NCI-H748 treated with DMSO at 0.1 percent for 48 hours (cell line): Measurements from ENCODE around the gene POLD4.

Experiments
- DNase-seq: peaks from one replicate; lab custom pipeline; 2025; lab: John Stamatoyannopoulos, UW

The POLD4 gene

DNA sequence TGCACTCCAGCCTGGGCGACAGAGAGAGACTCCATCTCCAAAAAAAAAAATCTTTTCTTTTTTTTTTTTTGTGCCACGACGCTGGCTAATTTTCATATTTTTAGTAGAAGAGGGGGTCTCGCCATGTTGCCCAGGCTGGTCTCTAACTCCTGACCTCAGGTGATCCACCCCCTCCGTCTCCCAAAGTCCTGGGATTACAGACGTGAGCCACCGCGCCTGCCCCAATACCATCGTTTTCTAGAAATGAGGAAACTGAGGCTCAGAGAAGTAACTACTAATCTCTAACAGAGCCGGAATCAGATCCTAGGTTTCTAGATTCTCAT is 36.5 kb downstream of the POLD4 start:
- no peak for DNase-seq

DNA sequence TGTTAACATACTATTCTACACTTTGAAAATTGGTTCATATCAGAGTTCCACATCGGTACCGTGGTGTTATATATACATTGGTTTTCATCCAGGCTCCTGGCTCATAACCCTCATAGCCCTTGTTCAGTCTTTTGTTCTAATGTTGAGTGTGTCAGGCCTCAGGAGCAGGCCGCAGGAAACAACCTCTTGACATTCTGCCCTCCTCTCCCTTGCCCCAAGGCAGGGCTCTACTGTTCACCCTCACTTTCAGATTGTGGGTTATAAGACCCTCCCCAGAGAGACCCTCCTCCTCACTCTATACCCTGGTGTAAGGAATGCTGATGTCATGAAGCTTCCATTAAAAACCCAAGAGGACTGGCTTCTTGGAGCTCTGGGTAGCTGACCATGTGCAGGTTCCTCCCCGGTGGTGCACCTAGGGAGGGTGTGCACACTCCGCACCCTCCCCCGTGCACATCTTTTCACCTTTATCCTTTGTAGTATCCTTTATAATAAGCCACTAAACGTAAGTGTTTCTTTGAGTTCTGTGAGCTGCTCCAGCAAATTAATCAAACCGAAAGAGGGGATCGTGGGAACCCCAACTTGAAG is 37.9 kb downstream of the POLD4 start:
- no peak for DNase-seq

DNA sequence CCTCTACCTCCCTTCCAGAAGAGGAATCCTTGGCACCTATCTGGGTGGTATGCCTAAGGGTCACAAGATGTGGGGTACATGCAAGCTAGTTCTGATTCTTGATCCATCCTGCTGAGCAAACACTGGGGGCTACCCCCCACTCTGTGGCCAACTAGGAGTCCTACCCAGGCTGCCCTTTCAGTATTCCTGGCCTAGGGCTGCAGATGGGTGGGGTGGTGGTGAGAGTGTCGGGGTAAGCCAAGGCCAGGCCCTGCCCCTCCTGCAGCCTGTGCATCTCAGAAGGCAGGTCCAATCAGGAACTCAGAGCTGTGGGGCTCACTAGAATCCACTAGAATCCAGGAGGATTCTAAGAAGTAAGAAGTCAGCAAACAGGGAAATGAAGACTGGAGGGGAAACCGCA is 39.1 kb downstream of the POLD4 start:
- no peak for DNase-seq

DNA sequence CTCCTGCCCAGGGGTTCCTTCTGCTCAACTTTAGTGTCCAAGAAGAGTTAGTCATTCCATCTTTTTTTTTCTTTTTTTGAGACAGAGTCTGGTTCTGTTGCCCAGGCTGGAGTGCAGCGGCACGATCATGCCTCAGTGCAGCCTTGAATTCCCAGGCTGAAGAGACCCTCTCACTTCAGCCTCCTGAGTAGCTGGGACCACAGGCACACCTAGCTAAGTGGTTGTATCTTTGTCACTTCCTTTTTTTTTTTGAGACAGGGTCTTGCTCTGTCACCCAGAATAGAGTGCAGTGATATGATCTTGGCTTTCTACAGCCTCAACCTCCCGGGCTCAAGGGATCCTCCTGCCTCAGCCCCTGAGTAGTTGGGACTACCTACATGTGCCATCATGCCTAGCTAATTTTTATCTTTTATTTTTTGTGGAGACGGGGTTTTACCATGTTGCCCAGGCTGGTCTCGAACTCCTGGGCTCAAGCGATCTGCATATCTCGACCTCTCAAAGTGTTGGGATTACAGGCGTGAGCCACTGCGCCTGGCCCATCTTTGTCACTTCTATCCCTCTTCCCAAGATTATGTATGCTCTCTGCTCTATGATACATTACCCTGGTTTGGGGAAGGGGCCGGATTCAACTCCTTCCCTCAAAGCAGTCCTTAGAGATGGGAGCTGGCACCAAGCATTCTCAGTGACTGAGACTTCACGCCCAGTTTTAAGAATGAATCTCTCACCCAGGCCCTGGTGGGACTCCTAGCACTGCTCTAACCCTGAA is 40.0 kb downstream of the POLD4 start:
- DNase-seq, result no peak

DNA sequence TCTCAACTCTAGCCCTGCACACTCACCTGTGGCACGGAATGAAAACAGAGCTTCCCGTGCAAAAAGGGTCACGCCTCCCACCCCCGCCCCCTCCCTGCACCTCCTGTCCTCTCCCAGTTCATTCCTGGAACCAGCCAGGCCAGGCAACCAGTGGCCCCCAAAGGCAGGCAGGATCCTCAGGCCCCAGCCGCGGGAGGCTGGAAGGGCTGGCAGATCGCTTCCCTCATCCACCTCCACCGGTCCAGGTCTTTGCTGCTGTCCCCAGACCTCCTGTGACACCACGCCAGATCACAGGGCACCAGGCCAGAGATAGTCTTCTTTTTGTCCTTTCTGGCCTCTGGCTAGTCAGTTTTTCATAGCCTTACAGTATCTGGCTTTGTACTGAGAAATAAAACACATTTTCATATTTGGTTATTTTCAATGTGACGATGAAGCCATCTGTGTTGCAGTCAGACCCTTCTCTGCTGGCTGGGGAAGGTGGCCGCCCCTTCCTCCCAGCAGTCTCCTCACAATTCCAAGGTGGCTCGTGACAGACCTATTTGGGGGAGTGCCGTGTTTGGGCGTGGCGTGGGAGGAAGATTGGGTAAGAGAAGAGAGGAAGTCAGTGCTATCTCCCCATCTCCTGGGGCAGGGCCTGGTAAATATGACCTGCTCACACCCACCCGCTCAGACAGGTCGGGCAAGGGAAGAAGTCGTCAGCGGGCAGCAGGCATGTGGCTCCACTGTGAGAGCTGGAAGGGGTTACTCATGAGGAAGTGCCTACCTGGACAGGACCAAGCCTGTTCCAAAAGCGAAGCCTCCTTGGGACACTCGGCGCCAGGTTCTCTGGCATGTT is 40.9 kb downstream of the POLD4 start:
- no peak for DNase-seq

DNA sequence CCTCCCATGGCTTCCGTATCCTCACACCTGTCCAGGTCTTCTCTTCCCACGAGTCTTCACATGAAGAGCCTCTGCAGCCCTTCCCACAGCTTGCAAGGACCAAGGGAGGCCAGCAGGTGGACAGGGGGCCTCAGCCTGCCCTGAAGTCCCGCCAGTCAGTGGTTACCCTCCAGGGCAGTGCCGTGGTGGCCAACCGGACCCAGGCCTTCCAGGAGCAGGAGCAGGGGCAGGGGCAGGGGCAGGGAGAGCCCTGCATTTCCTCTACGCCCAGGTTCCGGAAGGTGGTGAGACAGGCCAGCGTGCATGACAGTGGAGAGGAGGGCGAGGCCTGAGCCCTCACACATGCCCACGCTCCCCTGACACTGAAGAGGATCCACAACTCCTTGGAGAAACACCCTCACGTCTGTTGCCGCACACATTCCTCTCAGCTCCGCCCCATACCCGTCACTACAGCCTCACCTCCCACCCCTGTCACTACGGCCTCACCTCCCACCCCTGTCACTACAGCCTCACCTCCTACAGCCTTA is 41.7 kb downstream of the POLD4 start:
- DNase-seq, result no peak

DNA sequence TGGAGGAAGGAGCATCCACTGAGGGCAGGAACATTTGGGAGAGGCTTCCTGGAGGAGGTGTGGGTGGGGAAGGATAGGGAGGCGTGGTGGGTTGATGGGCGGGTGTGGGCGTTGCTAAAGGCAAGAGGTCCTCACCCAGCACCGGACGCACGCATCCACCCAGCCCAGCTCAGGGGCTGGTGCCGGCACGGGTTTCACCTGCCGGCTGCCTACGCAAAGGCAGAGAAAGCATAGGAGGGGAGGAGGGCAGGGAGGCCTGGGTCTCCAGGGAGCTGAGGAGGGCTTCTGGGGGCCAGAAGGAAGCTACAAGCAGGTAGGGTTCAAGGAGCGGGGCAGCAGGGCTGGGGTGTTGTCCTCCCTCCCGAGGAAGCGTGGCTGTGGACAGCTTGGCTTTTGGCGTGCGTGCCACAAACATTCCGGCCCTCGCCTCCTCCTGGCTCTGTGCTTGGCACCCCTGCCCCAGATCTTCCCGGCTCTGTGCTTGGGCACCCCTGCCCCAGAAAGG is 42.2 kb downstream of the POLD4 start:
- no peak for DNase-seq

DNA sequence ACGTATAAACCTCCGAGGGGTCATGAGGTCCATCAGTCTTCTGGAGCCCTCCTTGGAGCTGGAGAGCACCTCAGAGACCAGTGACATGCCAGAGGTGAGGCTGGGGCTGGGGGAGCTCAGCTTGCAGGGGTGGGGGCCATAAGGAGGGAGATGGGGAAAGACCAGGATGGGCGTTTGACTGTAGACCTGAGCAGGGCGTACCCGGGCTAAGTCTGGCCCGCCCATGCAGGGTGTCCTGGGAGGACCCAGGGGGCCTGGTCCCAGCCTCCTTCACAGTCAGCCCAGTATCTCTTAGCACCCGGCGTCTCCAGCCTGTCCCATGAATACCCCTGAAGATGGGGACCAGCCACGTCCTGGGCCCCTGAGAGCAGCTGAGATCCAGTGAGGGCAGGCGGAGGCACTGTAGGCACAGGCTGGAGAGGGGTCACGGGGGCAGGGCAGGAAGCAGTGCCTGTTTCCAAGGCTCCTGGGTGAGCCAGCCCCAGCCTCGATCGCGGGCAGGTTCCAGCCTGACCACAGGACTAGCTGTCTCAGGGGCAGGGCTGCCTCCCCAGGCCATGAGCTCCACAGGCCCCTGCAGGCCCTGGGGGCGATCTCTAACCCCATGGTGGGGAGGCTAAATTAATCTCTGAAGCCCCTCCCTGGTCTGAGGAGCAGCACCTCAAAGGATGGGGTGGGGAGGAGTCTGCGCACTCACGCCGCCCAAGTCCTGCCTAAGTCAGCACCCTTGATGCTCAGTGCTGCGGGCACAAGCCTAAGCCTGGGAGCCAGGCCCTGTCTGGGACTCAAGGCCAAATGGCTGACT is 42.9 kb downstream of the POLD4 start:
- DNase-seq, result no peak

DNA sequence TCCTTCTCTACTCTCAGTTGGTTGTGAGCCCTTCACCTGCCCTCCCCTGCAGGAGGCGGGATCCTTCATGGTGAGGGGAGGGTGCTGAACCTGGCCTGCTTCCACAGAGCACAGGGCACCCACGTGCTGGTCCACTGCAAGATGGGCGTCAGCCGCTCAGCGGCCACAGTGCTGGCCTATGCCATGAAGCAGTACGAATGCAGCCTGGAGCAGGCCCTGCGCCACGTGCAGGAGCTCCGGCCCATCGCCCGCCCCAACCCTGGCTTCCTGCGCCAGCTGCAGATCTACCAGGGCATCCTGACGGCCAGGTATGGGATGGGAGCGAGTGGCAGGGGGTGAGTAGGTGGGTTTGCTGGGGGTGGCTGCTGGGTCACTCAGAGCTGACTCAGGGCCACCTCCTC is 43.7 kb downstream of the POLD4 start:
- no peak for DNase-seq

DNA sequence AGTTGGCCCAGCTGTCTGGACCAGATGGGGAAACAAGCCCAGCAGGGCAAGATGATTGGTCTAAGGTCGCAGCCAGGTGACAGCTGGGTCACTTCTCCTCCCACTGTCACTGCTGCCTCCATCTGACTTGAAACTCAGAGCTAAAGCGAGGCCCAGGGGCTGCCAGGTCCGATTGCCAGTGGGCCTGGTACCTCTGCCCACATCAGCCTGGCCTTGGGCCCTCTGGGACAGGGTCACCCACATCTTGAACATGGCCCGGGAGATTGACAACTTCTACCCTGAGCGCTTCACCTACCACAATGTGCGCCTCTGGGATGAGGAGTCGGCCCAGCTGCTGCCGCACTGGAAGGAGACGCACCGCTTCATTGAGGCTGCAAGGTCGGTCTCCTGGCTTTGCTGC is 44.2 kb downstream of the POLD4 start:
- no peak for DNase-seq

DNA sequence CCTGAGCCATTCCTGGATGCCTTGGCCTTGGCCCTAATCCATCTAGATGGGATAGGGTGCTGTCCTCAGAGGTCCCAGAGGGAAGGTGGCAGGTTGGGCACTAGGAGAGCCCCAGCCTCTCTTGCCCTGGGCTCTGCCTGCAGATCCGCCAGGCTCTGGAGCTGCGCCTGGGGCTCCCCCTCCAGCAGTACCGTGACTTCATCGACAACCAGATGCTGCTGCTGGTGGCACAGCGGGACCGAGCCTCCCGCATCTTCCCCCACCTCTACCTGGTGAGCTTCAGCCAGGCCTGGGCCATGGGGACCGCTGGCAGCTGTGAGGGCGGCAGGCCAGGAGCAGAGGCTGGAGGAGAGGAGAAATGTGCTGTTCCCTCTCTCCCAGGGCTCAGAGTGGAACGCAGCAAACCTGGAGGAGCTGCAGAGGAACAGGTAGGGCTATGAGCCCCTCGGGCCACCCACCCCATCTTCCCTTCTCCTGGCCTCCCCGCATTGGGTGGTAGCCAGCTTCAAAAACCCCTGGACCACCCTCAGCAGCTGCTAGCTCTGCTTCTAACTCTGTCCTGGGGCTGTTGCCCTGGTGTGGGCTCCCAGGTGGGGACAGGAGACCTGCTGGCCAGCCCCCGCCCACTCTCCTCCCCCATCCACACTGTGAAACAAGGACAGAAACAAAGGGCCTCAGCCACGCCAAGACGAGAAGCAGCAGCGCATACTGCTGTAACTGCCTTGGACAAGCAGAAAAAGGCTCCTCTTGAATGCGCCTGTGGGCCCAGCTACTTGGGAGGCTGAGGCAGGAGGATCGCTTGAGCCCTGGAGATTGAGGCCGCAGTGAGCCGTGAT is 45.1 kb downstream of the POLD4 start:
- DNase-seq, result no peak

DNA sequence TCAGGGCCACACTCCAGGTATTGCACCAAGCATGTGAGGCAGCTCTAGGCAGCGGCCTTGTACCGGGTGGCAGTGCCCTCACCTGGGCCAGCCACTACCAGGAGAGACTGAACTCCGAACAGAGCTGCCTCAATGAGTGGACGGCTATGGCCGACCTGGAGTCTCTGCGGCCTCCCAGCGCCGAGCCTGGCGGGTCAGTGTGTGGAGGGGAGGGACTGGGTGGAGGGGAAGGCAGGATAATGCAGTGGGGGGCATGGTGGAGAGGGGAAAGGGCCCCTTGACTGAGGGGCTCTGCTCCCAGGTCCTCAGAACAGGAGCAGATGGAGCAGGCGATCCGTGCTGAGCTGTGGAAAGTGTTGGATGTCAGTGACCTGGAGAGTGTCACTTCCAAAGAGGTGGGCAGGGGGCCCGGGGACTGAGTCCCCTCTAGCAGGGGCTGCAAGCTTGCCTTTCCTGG is 45.8 kb downstream of the POLD4 start:
- no peak for DNase-seq

DNA sequence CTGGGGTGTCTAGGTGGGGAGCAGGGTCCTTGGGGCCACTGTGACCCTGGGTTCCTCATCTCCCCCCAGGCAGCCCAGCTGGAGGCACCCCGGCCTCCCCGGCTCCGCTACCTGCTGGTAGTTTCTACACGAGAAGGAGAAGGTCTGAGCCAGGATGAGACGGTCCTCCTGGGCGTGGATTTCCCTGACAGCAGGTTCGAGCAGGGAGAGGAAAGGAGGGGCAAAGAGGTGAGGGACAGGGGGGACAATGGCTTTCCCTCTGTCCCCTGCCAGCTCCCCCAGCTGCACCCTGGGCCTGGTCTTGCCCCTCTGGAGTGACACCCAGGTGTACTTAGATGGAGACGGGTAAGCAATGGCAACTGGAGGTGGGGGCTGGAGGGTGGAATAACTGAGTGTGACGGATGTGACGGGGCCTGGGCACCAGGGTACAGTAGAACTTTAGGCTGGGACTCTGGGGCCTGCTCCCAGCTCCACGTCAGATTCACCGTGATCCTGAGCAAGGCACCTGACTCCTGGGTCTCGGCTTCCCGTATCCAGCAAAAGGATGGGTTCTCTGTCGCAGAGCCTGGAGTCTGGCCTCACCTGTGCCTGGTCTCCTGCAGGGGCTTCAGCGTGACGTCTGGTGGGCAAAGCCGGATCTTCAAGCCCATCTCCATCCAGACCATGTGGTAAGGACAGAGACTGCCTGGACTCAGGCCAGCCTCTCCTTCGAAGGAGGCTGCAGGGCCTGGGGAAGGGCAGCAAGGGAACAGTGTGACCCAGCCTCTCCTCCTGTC is 46.4 kb downstream of the POLD4 start:
- DNase-seq, result no peak

DNA sequence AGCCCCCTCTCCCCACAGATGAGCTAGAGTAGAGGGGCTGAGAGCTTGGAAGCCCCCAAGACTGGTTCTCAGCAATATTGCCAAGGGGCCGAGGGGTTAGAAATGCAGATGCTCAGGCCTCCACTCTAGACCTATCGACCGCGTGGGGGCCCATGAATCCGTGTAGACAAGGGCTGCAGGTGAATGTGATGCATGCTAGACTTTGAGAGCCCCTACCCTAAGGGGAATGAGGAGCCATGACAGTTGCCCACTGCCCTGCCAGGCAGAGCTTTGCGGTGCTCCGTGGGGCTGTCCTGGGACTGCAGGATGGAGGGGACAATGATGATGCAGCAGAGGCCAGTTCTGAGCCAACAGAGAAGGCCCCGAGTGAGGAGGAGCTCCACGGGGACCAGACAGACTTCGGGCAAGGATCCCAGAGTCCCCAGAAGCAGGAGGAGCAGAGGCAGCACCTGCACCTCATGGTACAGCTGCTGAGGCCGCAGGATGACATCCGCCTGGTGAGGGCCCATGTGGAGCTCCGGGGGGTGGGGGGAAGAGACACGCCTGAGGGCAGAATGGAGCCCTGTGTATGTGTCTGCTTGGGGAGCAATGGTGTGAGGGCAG is 48.7 kb downstream of the POLD4 start:
- DNase-seq, result no peak

DNA sequence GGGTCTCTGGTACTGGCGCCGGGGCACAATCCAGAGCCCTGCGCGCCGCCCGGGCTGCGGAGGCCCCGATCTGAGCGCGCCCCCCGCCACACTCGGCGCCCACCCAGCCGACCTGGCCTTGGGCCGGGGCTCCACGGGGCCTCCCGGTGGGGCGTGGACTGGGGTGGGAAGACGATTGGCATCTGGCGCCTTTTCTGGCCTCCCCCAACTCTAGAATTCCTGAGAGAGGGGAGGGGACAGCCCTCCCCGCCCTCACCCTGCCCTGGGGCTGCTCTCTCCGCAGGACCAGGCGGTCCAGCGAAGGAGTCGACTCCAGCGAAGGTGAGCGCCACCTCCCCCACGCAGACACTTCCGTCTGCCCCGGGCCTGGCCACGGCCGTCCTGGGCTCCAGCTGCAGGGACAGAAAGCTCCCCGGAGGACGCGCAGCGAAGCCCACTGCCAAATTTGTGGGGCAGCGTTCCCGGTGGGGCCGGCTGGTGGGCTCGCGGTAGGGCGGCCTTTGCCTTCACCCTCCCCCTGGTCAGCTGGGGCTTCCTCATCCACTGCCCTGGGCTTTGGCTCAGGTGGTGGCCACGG is 49.4 kb downstream of the POLD4 start:
- DNase-seq, result no peak

DNA sequence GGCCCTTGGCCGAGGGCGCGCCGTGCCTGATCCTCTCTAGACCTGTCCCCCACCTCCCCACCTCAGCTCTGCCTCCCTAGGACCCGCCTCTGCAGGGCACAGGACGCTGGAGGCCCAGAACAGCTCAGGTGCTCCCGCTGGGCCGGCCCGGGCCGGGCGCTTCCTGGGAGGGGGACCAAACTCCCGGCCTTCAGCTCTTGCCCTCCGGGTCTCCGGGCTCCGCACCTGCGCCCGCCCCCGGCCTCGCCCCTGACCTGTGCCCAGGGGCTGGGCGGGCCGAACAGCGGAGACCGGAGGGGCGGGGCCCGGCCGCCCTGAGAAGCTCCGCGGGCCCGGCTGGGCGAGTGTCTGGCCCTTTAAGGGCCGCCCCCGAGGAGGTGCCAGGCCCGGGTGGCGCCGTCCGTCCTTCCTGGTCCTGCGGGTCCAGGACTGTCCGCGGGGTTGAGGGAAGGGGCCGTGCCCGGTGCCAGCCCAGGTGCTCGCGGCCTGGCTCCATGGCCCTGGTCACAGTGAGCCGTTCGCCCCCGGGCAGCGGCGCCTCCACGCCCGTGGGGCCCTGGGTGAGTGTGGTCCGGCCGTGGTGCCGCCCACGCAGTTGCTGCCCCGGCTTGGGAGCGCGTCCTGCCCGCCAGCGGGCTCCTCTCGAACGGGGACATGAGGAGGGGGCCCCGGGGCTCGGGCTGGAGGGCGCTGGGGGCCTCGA is 50.1 kb downstream of the POLD4 start, which contains the start of gene SSH3:
Gene SSH3, plus strand, starts transcription at position 399 of the 703 bp plus-strand sequence. Its CDS starts 96 bp downstream, at position 495.
- DNase-seq, result peak; percentile 41

DNA sequence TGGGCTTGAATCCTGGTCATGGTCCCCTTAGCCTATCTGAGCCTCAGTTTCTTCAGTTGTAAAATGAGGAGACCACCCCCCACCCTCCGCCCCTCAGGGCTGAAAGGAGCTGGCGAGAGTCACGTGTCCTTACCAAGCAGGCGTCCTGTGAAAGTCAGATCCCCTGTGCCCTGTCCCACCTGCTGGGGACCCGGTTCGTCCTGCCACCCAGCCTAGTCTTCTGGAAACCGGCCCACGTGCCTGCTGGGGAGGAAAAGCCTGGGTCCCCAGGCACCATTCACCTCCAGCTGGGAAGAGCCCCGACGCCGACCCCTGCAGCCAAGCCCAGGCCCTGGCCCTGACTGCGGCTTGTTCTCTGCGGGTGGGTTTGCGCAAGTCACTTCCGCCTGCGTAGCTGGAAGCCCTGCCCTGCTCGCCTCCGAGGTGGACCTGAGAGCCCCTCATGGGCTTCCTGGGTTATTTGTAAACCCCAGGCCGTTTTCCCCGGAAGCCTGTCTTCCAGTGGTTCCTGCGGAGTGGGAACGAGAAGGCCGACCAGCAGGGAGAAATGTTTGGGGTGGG is 50.7 kb downstream of the POLD4 start:
- DNase-seq, result no peak

DNA sequence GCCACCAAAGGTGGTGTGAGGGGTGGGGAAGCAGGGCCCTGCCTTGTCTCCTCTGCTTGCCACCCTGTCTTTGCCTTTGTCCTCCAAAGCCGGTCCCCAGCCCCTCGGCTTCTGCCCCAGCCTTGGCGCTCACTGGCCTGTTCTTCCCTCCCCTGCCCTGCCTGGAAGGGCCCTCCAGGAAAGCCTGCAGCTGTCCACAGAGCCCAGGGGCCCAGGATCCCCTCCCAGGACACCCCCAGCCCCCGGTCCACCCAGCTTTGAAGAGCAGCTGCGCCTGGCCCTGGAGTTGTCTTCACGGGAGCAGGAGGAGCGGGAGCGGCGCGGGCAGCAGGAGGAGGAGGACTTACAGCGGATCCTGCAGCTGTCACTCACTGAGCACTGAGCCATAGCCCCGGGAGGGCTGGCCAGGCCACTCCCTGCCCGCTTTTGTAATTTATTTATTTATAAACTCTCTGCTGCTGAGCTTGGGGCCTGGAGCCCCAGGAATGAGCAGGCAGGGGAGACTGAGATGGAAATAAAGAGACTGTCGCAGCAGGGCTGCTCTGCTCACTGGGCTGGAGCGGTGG is 51.3 kb downstream of the POLD4 start:
- no peak for DNase-seq
